ENCODE measurements around the gene WFIKKN1.

WFIKKN1 gene

GRCh38 chr16:637081-638018, 6.6 kb downstream of the WFIKKN1 start:
- DNase-seq: peak; percentile 85

DNA sequence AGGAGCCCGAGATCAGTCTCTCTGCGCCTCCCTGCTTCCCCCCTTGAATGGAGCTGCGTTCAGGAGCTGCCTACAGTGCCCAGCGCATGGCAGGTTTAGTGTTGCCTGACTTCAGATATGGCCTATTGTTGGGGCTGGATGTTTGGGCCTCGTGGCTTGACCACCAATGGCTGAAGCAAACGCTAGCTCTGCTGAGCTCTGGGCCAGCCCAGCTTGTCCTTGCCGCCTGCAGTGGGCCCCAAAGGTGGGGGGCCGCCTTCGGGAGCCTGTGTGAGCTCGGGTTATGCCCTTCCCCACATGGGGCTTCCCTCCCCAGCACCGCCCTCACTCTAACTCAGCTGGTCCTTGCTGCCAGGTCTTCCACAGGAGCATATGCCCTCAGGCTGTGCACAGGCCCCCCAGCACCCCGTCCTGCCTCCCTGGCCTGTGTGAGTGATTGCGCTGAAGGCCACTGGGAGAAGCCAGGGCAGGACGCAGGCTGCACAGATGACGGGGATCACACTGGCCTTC, 7.3 kb downstream of the WFIKKN1 start:
- no peak for DNase-seq

DNA sequence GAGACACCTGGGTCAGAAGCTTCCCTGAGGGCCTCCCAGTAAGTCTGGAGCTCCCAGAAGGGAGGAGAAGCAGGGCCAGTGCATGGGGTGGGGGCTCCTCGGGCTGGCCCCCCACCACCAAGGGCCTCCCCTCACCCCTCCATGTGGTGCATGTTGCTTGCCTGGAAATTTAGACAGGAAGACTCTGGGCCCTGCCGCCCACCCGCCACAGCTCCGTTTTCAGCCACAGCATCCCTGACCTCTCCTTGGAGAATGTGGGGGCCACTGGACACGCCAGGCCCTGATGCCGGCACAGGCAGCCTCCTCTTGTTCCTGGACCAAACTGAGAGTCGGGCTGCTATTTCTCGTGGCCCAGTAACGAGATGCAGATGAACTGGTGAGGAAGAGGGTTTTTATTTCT, 8.1 kb downstream of the WFIKKN1 start:
- no peak for DNase-seq

GRCh38 chr16:640614-641013, 9.8 kb downstream of the WFIKKN1 start:
- DNase-seq: no peak

GRCh38 chr16:641326-642188, 10.8 kb downstream of the WFIKKN1 start, which contains the start of gene MCRIP2:
TSS of gene MCRIP2 (plus strand) at chr16:641828. CDS start at chr16:641992, 164 bp downstream.
- DNase-seq: peak; percentile 71

DNA sequence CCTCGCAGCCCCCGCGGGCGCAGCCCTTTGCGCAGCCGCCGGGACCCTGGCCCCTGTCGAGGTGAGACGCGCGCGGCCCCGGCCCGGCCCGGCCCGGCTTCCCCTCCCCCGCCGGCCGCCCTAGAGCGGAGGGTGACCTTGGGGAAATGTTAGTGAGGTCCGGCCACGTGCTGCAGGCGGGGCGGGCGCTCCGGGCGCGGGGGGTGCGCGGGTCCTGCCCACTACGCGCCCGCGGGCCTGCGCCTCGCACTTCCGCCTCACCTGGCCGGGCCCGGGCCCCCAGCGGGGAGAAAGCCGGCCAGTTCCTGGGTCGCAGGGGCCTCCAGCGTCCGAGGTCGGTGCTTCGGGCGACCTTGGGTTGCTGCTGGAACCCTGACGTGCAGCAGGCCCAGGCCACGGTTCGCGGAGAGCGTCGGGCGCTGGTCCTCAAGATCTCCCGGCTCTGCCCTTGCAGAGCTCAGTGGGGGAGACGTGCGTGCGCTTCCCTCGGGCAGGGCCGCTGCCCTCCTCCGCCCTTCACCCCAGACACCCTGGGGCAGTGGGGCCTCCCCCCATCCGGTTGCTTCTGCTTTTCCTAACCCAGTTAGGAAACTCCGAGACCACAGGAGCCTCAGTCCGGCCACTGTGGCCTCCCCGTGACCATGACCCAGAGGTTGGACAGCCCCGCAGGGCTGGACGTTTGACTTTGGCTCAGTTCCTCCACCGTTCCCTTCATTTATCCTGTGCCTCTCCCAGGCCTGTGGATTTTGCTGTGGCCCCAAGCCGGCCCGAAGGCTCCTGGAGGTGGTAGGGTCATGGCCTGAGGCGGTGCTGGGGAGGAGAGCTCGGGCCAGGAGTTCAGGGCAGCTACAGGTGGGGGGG, 11.6 kb downstream of the WFIKKN1 start:
- no peak for DNase-seq

DNA sequence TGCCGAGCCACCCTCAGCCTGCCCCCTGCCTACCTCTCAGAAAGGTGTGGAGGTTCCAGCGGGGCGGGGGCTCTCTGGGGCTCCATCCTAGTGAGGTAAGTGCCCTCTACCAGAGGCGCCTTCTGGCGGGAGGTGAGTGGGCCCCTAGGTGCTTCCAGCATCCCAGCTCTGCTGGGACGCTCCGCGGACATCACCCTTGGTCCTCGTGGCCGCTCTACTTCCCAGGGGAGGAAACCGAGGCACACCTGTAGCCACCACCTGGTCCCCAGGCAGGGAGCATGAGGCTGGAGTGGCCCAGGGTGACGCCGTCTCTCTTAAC, 12.2 kb downstream of the WFIKKN1 start:
- DNase-seq: no peak

GRCh38 chr16:644556-644955, 13.8 kb downstream of the WFIKKN1 start:
- DNase-seq: no peak

DNA sequence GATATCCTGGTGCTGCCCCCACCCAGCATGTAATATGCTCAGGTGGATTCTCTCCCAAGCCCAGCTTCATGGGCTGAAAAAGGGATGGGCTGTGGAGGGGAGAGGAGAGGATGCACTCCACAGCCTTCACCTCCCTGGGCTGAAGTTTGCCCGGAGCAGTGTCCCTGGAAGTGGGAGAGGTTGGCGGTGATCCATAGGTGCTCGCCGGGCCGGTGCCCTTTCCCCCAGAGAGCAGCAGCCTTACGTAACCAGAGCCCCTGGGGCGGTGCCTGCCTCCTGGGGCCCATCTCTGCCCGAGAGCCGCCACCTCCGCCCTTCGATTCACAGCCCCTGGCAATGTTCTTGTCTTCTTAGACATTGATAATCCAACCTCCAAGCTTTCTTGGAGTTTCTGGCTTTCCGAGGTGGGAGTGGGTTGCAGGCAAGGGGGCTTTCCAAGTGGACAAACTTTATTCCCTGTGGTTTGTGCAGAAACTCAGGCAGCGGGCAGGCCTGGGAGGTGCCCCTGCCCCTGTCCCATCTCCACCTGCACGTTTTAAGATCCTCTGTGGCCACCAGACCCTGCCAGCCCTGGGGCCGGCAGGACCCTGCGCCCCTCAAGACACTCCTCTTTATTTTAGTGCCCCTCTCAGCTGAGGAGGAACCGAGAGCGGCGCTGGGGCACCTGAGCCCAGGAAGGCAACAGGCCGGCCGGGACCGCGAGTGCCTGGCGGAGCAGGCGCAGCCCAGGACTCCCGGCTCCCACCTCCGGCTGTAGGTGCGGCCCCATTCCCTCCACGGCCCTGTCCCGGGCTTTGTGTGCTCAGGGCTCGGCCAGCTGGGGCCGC, 15.3 kb downstream of the WFIKKN1 start:
- DNase-seq: no peak

GRCh38 chr16:646679-647172, 15.9 kb downstream of the WFIKKN1 start:
- DNase-seq: no peak

DNA sequence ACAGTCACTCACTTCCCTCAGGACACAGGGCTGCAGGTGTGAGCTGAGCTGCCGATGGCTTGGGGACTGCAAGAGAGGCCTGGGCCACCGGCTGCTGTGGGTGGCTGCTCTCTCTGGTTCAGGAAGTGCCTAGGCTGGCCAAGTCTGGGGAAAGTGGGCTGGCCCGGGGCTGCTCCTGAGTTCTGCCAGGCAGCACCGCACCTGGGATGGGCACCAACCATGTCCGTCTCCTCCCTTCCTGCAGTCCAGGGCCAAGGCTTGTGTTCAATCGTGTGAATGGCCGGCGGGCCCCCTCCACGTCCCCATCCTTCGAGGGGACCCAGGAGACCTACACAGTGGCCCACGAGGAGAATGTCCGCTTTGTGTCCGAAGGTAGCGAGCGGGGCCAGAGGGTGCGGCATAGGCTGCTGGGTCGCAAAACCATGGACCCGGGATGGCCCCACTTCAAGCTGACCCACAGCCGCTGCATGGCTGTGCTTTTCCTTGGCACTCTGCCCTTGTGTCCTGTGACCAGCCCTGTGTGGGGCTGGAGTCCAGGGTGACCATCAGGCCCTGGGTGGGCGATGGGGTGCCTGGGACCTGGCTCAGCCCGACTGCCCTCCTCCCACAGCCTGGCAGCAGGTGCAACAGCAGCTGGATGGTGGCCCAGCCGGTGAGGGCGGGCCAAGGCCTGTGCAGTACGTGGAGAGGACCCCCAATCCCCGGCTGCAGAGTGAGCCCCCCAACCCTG, 16.6 kb downstream of the WFIKKN1 start:
- DNase-seq: no peak

GRCh38 chr16:648071-648780, 17.4 kb downstream of the WFIKKN1 start:
- DNase-seq: peak; percentile 29

DNA sequence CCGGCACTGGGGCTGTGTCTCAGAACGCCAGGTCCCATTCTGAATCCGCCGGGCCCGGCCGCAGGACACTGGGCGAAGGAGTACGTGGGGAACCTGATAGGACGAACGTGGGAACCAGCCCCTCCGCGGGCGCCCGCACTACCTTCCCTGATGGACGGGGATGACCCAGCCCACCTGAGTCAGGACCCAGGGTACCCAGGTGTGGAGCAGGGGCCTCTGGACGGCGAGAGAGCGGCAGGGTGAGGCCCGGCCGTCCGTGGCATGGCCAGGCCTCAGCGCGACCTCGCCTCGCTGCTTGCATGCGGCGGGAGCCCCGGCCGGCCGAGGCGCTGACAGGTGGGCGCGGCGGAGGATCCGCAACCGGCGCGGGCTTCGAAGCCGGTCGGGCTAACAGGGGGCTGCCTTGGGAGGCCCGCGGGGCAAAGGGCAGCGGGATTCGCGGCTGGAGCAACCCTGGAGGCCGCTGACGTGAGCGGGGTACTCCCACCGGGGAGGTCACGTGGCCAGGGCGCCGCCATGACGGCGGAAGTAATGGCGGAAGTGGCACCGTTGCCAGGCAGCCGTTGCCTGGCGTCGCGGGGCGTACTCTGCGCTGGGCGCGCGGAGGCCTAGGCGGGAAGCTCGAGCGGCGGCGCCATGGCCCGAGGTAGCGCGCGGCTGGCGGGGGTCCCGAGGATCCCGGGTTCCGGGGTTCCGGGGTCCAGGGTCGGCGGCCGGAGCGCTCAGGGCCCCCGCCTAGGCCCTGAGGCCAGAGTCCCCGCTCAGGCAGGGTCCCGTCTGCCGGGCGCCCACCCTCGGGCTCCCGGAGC, 18.2 kb downstream of the WFIKKN1 start, which contains the start of gene WDR90:
TSS of gene WDR90 (plus strand) at position 585 of the 809 bp plus-strand sequence. CDS start at position 637, 52 bp downstream.
- peak; percentile 92 for DNase-seq

GRCh38 chr16:649631-650030, 18.8 kb downstream of the WFIKKN1 start:
- peak; percentile 21 for DNase-seq

GRCh38 chr16:651844-652243, 21.1 kb downstream of the WFIKKN1 start:
- no peak for DNase-seq

DNA sequence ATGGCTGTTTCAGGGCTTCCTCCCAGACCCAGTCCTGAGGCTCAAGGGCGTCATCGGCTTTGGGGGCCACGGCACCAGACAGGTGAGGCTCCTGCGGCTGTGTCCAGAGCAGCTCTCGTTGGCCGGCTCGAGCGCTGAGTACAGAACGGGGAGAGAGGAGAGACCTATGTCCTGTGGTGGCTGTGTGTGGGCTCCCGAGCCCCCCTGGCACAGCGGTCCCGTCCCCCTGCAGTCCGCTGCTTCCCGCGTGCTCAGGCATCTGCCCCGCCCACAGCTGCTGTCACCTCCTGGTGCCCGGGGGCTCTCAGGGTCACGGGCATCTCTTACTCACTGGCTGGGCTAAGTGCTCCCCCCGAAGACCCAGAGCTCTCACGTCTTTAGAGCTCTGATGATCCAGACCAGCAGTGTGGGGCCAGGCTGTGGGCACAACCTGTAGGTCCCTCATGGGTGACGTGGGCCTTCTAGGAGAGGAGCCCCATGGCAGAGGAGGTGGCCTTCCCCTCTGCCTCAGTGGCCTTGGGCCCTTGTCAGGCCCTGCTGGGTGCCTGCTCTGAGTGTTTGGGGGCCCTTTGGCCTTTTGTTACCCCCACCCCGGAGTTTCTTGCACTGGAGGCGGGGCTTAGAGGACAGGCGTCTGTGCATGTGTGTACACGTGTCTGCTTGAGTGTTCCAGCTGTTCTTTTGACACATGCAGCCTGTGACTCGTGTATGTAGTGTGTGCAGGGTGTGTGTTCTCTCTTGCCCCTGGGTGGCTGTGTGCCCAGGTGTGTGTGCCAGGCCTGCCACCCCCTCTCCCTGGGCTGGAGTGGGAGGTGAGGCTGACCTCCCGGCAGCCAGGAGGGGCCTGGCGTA, 21.9 kb downstream of the WFIKKN1 start:
- no peak for DNase-seq

DNA sequence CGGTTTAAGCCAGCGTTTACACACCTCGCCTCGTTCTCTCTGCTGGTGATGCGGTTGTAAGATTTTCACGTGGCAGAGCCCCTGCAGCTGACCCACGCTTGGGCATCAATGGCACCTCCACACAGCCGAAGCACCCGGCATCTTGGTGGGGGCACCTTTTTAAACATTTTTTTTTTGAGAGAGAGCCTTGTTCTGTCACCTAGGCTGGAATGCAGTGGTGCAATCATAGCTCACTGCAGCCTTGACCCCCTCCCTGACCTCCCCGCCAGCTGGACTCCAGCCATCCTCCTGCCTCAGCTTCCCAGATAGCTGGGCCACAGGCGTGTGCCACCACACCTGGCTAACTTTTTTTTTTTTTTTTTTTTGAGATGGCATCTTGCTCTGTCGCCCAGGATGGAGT, 23.2 kb downstream of the WFIKKN1 start:
- DNase-seq: no peak

- DNase-seq: no peak
These were observed 26.7 kb downstream of the WFIKKN1 start for GRCh38 chr16:657487-657886.

All from fibroblast of skin of back (primary cell).